Stomach (tissue), 9 donors: ENCODE data around the gene MCF2L2. TPM values are rescaled to one million over a fixed set of nuclear protein-coding genes. Genes with fewer than 3 reads are reported as not detected.

Experiments used
- DNase-seq, 2 donors: peaks; one replicate each; pipeline versions ENCODE4 v3.0.0 to v3.0.0-alpha.2; 2013 to 2019
- H3K27ac ChIP-seq, 5 donors: fragments of 200-600 bp in 4 of 5; sonication (generic) in 4 of 5; one replicate each; pipeline ENCODE4 v1.5.1; 2013 to 2019; ENCODE audit warnings: mild to moderate bottlenecking in 1 of 5, moderate library complexity in 1 of 5
- H3K27me3 ChIP-seq, 3 donors: fragments of 200-600 bp; sonication (generic); one replicate each; pipeline ENCODE4 v1.5.1; 2017 to 2019; ENCODE audit warnings: mixed run types in 1 of 3
- H3K36me3 ChIP-seq, 4 donors: fragments of 200-600 bp; sonication (generic); 1 replicate in 3 of 4; 2 replicates in 1 of 4; pipeline ENCODE4 v1.5.1; 2016 to 2019
- H3K4me1 ChIP-seq, 4 donors: fragments of 200-600 bp; sonication (generic); one replicate each; pipeline ENCODE4 v1.5.1; 2016 to 2019
- H3K4me3 ChIP-seq, 4 donors: fragments of 200-600 bp; sonication (generic) in 3 of 4; one replicate each; pipeline ENCODE4 v1.5.1; 2016 to 2019; ENCODE audit warnings: mild to moderate bottlenecking in 1 of 4
- H3K9me3 ChIP-seq, 4 donors: fragments of 200-600 bp; sonication (generic); one replicate each; pipeline ENCODE4 v1.5.1; 2016 to 2019
- CTCF ChIP-seq, 7 experiments: fragments of 450-650 bp in 4 of 7; fragments of 200-600 bp in 3 of 7; sonication (generic) in 3 of 7; IDR thresholded peaks; one replicate each; pipeline ENCODE4 v1.5.1; 2016 to 2019; ENCODE audit warnings: antibody characterized with exemption in 7 of 7, control low read depth in 2 of 7, mild to moderate bottlenecking in 1 of 7
- EP300 ChIP-seq: sonication (generic); formaldehyde crosslinking; IDR thresholded peaks from one replicate; pipeline ENCODE4 v1.6.1; 2017; ENCODE audit warnings: antibody characterized with exemption
- POLR2A ChIP-seq, 4 donors: fragments of 450-650 bp; IDR thresholded peaks; one replicate each; pipeline ENCODE4 v1.6.1; 2016; ENCODE audit warnings: antibody characterized with exemption in 4 of 4, control low read depth in 2 of 4, mild to moderate bottlenecking in 1 of 4, moderate library complexity in 1 of 4
- POLR2AphosphoS5 ChIP-seq, 3 donors: sonication (generic); formaldehyde crosslinking; IDR thresholded peaks; one replicate each; pipeline ENCODE4 v1.6.1; 2016; ENCODE audit warnings: antibody characterized with exemption in 3 of 3
- WGBS, 5 donors: extraction: QIAGEN DNeasy Blood & Tissue Kit in 3 of 5; methylation state at CpG; one replicate each; pipeline versions ENCODE4 v1.1.5 to v1.1.7; 2013 to 2018; 5-methylcytosine and 5-hydroxymethylcytosine counted together
- intact Hi-C: fragments of 100-400 bp; cut with DNase I; formaldehyde crosslinking; loops from one replicate; pipeline ENCODE4 v1.15.1; 2023; ENCODE audit warnings: low total_unique reads
- polyA plus RNA-seq, 3 donors: library from polyadenylated mRNA; stranded (reverse); fragments of 200-250 nt; gene quantifications; one replicate each; pipeline ENCODE4 v1.2.3, GENCODE V29; 2013
- total RNA-seq, 5 donors: library from RNA; depleted of rRNA; stranded (reverse); fragments of >200 nt; gene quantifications; one replicate each; pipeline versions ENCODE4 v1.1.0 to v1.2.3, GENCODE V29; 2014 to 2016
- donor health status: healthy with polysubstance abuse.
- donor health status: Bipolar disorder and iron deficiency.
- donor health status: healthy.

MCF2L2 gene
- total and polyA plus RNA-seq, 8 donors, result 0.05 to 2.0 (median 0.22) TPM; not detected in 2

GRCh38 chr3:183267140-183267539 lies 161.3 kb downstream of the MCF2L2 start:
- WGBS, 5 donors, result 48 to 67% (median 57%) methylated on average over 5 of the region's 5 CpGs
- no peaks in the 10 kb centered on the region for H3K27me3 ChIP-seq
- H3K4me1 ChIP-seq, result peaks cover 34 to 69% (median 50%) of the 10 kb centered on the region in 4 donors
- H3K27ac ChIP-seq, result peak overlapping the region in 4 of 5 donors; percentile 38 to 70 (median 67)
- H3K9me3 ChIP-seq, result no peaks in the 10 kb centered on the region
- DNase-seq, result peak in 1 of 2 donors; percentile 54
- no peak overlapping the region for H3K4me3 ChIP-seq
- peak in 2 of 3 donors; percentile 21 to 61 for TF ChIP-seq POLR2AphosphoS5 (IDR thresholded peaks at IDR 0.05)
- no peak for TF ChIP-seq EP300
- H3K36me3 ChIP-seq, result peaks cover 0 to 14% (median 5%) of the 10 kb centered on the region in 4 donors
- intact Hi-C loops, result no loop called here

GRCh38 chr3:183266454-183266853 lies 162.0 kb downstream of the MCF2L2 start:
- Histone ChIP-seq H3K4me1 (peaks cover 34 to 71% (median 50%) of the 10 kb centered on the region in 4 donors), H3K9me3 (no peaks in the 10 kb centered on the region), H3K27me3 (no peaks in the 10 kb centered on the region), H3K4me3 (no peak overlapping the region), H3K27ac (peak overlapping the region; percentile 6 to 70 (median 64)), H3K36me3 (peaks cover 0 to 14% (median 5%) of the 10 kb centered on the region in 4 donors)
- intact Hi-C loops, result no loop called here
- TF ChIP-seq CTCF (IDR thresholded peaks at IDR 0.05) (no peak), POLR2A (IDR thresholded peaks at IDR 0.05) (no peak), EP300 (no peak), POLR2AphosphoS5 (IDR thresholded peaks at IDR 0.05) (no peak)
- WGBS, 5 donors, result 68 to 90% (median 88%) methylated on average over 3 of the region's 3 CpGs
- DNase-seq, result no peak

DNA sequence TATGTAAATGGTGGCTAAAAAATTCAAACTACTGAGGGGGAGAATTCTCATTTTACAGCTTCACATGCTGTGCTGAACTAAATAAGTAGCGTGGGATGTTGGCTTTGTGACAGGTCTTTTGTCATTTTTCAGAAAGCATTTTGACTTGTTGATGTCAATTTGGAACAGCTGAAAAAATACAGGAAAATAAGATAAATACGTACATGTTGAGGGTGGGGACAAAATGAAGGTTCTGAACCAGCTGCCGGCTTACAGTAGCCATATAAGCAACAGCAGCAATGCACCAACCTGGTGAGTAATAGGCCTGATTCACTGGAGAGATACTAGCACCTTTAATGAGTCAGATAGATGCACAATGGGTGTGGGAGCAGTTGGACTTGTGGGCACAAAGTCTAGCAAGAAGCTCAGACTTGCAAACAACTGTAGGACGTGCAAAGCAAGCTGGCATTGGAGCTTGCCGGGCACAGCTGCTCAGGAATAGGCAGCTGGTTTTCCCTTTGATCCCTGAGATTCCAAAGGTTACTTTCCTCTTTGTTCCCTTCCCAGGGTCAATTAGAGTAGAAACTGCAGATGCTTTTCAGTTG lies 162.5 kb downstream of the MCF2L2 start:
- H3K9me3 ChIP-seq, result no peaks in the 10 kb centered on the region
- TF ChIP-seq POLR2A (IDR thresholded peaks at IDR 0.05), result no peak
- peak in 2 of 3 donors; percentile 44 to 63 for TF ChIP-seq POLR2AphosphoS5 (IDR thresholded peaks at IDR 0.05)
- H3K36me3 ChIP-seq, result peaks cover 0 to 14% (median 5%) of the 10 kb centered on the region in 4 donors
- peak overlapping the region; percentile 6 to 70 (median 64) for H3K27ac ChIP-seq
- peaks cover 34 to 76% (median 51%) of the 10 kb centered on the region in 4 donors for H3K4me1 ChIP-seq
- H3K4me3 ChIP-seq, result no peak overlapping the region
- DNase-seq, result peak; percentile 57 to 78
- H3K27me3 ChIP-seq, result no peaks in the 10 kb centered on the region
- intact Hi-C loops, result no loop called here
- WGBS, 5 donors, result 41 to 63% (median 51%) methylated on average over 5 of the region's 5 CpGs

- TF ChIP-seq POLR2AphosphoS5 (IDR thresholded peaks at IDR 0.05), result no peak
- TF ChIP-seq POLR2A (IDR thresholded peaks at IDR 0.05), result no peak
- no peak for TF ChIP-seq EP300
- TF ChIP-seq CTCF (IDR thresholded peaks at IDR 0.05), result no peak
- H3K9me3 ChIP-seq, result no peaks in the 10 kb centered on the region
- WGBS, 5 donors, result 57 to 78% (median 72%) methylated on average over 15 of the region's 15 CpGs
- peak overlapping the region; percentile 6 to 70 (median 41) for H3K27ac ChIP-seq
- intact Hi-C loops, result no loop called here
- peaks cover 34 to 77% (median 51%) of the 10 kb centered on the region in 4 donors for H3K4me1 ChIP-seq
- H3K27me3 ChIP-seq, result no peaks in the 10 kb centered on the region
- peaks cover 0 to 9% (median 4%) of the 10 kb centered on the region in 4 donors for H3K36me3 ChIP-seq
- DNase-seq, result peak in 1 of 2 donors; percentile 84
- H3K4me3 ChIP-seq, result peak overlapping the region in 1 of 4 donors; percentile 1
Observed at GRCh38 chr3:183265157-183265642, 163.2 kb downstream of the MCF2L2 start.

- DNase-seq, result no peak
- Histone ChIP-seq H3K4me3 (no peak overlapping the region), H3K36me3 (peaks cover 0 to 1% (median 0%) of the 10 kb centered on the region in 4 donors), H3K4me1 (peaks cover 34 to 85% (median 57%) of the 10 kb centered on the region in 4 donors), H3K27me3 (no peaks in the 10 kb centered on the region), H3K27ac (peak overlapping the region in 2 of 5 donors; percentile 64 to 70), H3K9me3 (no peaks in the 10 kb centered on the region)
- no peak for TF ChIP-seq CTCF (IDR thresholded peaks at IDR 0.05)
- TF ChIP-seq POLR2AphosphoS5 (IDR thresholded peaks at IDR 0.05), result no peak
- no peak for TF ChIP-seq EP300
- no peak for TF ChIP-seq POLR2A (IDR thresholded peaks at IDR 0.05)
- WGBS, 5 donors, result 48 to 71% (median 55%) methylated on average over 5 of the region's 5 CpGs
- intact Hi-C loops, result no loop called here
Observed at GRCh38 chr3:183264268-183264667, 164.2 kb downstream of the MCF2L2 start.
